Nephron progenitor cell (in vitro differentiated cells): ENCODE measurements around the gene TAPT1.

ENCODE experiments used
- DNase-seq: peaks from one replicate; pipeline ENCODE4 v3.0.0; 2021
- H3K27ac Mint-ChIP-seq: 2 replicates; pipeline ENCODE4 v1.8.0; 2021; ENCODE audit warnings: mild to moderate bottlenecking, moderate library complexity, mixed read lengths
- H3K27me3 Mint-ChIP-seq: 2 replicates; pipeline ENCODE4 v1.8.0; 2021; ENCODE audit warnings: mild to moderate bottlenecking, low read depth, mixed read lengths; ENCODE audit not compliant: poor library complexity
- H3K36me3 Mint-ChIP-seq: 2 replicates; pipeline ENCODE4 v1.8.0; 2021; ENCODE audit warnings: low read depth, mixed read lengths
- H3K4me1 Mint-ChIP-seq: 2 replicates; pipeline ENCODE4 v1.8.0; 2021; ENCODE audit warnings: mixed read lengths
- H3K4me3 Mint-ChIP-seq: 2 replicates; pipeline ENCODE4 v1.8.0; 2021; ENCODE audit warnings: mild to moderate bottlenecking, moderate library complexity, mixed read lengths
- H3K9me3 Mint-ChIP-seq: 2 replicates; pipeline ENCODE4 v1.8.0; 2021; ENCODE audit warnings: mild to moderate bottlenecking, moderate library complexity, mixed read lengths
- TF ChIP-seq, protein P1 (sequence below): fragments of 200-600 bp; sonication (generic); IDR thresholded peaks from 2 replicates; pipeline ENCODE4 v1.5.0; 2021; ENCODE audit warnings: antibody characterized with exemption

TAPT1 gene

DNA sequence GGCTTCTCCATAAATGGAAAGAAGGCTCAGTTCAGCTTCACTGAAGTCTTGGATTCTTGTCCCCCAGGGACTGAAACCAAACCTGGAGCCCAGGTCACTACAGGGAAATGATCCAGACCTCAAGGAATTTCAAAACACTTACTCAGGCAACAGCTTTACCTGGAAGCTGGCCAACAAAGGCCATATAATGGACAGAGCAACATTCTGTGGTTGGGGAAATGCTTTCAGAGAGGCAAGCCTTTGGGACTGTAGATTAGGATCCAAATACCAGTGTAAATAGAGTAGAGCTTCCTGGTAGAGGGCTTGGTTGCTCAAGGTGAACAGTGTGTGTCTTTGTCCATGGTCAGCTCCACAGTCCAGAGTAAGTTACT, 85.4 kb downstream of the TAPT1 start:
- H3K27ac Mint-ChIP-seq, result no peak overlapping the region
- peaks cover 39% of the 10 kb centered on the region for H3K9me3 Mint-ChIP-seq
- no peak overlapping the region for H3K4me3 Mint-ChIP-seq
- peaks cover 5% of the 10 kb centered on the region for H3K27me3 Mint-ChIP-seq
- peaks cover under 1% of the 10 kb centered on the region for H3K36me3 Mint-ChIP-seq
- no peak for DNase-seq
- TF ChIP-seq, protein P1, sequence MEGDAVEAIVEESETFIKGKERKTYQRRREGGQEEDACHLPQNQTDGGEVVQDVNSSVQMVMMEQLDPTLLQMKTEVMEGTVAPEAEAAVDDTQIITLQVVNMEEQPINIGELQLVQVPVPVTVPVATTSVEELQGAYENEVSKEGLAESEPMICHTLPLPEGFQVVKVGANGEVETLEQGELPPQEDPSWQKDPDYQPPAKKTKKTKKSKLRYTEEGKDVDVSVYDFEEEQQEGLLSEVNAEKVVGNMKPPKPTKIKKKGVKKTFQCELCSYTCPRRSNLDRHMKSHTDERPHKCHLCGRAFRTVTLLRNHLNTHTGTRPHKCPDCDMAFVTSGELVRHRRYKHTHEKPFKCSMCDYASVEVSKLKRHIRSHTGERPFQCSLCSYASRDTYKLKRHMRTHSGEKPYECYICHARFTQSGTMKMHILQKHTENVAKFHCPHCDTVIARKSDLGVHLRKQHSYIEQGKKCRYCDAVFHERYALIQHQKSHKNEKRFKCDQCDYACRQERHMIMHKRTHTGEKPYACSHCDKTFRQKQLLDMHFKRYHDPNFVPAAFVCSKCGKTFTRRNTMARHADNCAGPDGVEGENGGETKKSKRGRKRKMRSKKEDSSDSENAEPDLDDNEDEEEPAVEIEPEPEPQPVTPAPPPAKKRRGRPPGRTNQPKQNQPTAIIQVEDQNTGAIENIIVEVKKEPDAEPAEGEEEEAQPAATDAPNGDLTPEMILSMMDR, result no peak
- no peaks in the 10 kb centered on the region for H3K4me1 Mint-ChIP-seq

DNA sequence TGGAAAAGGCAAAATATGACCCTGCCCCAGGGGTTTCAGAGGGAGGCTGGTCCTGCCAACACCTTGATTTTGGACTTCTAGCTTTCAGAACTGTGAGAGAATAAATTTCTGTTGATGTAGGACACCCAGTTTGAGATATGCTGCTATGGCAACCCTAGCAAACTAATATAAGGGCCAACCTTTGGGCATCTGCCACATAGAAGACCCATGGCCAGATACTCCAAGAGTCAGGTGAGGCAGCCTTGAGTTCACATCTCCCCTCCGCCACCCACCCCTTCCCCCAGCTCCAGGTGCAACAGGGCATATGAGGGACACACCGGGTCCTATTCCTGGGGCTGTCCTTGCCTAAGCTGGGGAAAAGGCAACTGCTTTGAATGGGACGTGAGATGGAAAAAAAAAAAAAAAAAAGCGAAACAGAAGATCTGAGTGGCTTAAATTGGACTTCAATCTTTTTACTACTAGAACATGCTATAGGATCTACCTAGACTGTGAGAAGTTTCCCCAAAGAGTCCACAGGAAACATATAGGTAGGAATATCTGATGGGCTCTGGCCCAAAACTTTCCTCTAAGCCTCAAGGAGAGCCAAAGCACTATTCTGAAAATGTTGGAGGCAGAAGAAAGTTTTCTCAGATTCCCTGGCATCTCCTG, 85.9 kb downstream of the TAPT1 start:
- no peaks in the 10 kb centered on the region for H3K4me1 Mint-ChIP-seq
- no peaks in the 10 kb centered on the region for H3K36me3 Mint-ChIP-seq
- H3K27me3 Mint-ChIP-seq, result peaks cover 5% of the 10 kb centered on the region
- H3K9me3 Mint-ChIP-seq, result peaks cover 36% of the 10 kb centered on the region
- DNase-seq, result no peak
- no peak overlapping the region for H3K27ac Mint-ChIP-seq
- H3K4me3 Mint-ChIP-seq, result no peak overlapping the region
- TF ChIP-seq, protein P1, result no peak

DNA sequence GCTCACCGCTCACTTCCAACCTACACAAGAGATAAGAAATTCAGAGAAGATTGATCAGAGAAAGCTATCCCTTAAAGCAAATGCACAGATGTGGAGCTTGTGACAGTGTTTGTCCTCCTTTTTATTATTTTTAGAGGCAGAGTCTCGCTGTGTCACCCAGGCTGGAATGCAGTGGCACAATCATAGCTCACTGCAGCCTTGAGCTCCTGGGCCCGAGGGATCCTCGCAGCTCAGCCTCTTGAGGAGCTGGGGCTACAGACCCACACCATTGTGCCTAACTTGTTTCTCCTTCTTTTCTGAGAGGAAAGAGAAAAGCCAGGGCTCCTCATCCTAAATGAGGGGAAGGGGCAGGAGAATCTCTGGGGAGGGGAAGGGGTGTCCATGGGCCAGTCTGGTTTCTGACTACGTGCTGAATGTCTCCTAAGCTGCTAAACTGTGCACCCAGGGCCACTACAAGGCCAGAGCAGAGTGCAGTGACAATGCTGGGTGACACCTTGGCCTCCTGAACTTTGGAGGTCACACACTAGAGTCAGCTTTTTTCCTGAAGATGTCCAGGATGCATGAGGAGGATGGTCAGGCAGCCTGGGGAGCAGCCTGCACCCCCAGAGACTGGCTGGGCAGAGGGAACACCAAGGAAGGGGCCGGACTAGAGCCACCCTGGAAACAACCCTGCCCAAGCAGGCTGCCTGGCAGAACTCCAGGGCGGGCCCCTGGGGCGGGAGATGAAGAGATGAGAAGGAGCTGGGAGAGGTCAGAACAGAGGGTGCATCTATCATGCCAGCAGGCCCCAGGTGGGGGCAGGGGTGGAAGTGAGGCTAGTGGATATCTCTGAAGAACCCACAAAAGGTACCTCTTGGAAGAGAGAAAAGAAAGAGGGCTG, 87.0 kb downstream of the TAPT1 start:
- Mint-ChIP-seq H3K27me3 (peaks cover 6% of the 10 kb centered on the region), H3K4me3 (no peak overlapping the region), H3K9me3 (peaks cover 29% of the 10 kb centered on the region), H3K36me3 (no peaks in the 10 kb centered on the region), H3K4me1 (no peaks in the 10 kb centered on the region), H3K27ac (no peak overlapping the region)
- DNase-seq, result no peak
- TF ChIP-seq, protein P1, result no peak

DNA sequence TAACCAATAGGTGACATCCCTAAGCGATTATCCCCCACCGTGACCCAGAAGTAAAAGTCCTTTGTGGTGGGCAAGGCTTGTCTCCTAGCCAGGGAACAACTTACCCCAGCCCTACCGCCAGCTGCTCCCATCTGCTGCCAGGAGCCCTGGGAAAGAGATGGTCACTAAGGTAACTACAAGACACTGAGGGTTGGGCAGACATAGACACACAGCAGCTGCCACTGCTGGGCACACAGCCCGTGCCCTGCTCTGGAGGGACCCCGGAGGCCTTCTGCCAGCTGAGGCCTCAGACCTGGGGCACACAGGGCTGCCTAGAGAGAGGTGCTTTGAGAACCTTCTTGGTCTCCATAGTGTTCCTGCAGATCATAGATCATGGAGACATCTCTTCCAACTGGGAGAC, 89.4 kb downstream of the TAPT1 start:
- no peak for DNase-seq
- H3K9me3 Mint-ChIP-seq, result peaks cover 15% of the 10 kb centered on the region
- no peak overlapping the region for H3K4me3 Mint-ChIP-seq

DNA sequence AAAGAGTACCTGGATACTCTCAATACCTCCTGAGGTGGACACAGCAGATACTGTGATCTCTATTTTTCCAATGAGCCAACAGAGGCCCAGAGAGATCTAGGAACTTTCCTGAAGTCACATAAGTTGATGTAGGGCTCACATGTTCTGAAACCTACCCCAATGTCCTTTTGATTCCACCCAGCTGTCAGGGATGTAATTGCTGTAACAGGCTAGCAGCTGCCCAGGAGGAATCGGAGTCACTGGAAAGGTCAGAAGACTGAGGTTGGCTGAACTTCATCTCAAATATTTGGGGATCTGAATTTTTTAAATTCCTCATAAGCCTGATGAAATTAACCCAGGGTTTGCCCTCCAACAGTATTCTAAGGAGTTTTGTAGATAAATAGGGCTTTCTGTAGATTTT, 90.0 kb downstream of the TAPT1 start:
- TF ChIP-seq, protein P1, result no peak
- Mint-ChIP-seq H3K36me3 (no peaks in the 10 kb centered on the region), H3K27ac (no peak overlapping the region), H3K4me1 (no peaks in the 10 kb centered on the region), H3K4me3 (no peak overlapping the region), H3K9me3 (peaks cover 11% of the 10 kb centered on the region), H3K27me3 (peaks cover 8% of the 10 kb centered on the region)
- DNase-seq, result no peak

More for the DNA sequence above, 89.4 kb downstream of the TAPT1 start:
- TF ChIP-seq, protein P1, result no peak
- Mint-ChIP-seq H3K36me3 (no peaks in the 10 kb centered on the region), H3K4me1 (no peaks in the 10 kb centered on the region), H3K27ac (no peak overlapping the region), H3K27me3 (peaks cover 8% of the 10 kb centered on the region)
